GM21447 (cell line): Measurements from ENCODE around the gene CGB7.
"Not testable (repeated sequence)": the region's sequence is repeated elsewhere in the genome, so short reads cannot be mapped to it uniquely, and the experiment has no call there.

ENCODE experiments used
- ATAC-seq: cut with Tn5 transposase; IDR thresholded peaks from one replicate; pipeline ENCODE4 v1.9.1; 2021; ENCODE audit not compliant: unreplicated experiment

Gene CGB7

GRCh38 chr19:49057636-49058234, at the start of gene CGB7:
Gene CGB7, minus strand, starts transcription at chr19:49057749. Its CDS starts 2,374 bp downstream, at chr19:49055375.
- no peak for ATAC-seq

GRCh38 chr19:49106648-49107135, 49.1 kb upstream of the CGB7 start:
- no peak for ATAC-seq

DNA sequence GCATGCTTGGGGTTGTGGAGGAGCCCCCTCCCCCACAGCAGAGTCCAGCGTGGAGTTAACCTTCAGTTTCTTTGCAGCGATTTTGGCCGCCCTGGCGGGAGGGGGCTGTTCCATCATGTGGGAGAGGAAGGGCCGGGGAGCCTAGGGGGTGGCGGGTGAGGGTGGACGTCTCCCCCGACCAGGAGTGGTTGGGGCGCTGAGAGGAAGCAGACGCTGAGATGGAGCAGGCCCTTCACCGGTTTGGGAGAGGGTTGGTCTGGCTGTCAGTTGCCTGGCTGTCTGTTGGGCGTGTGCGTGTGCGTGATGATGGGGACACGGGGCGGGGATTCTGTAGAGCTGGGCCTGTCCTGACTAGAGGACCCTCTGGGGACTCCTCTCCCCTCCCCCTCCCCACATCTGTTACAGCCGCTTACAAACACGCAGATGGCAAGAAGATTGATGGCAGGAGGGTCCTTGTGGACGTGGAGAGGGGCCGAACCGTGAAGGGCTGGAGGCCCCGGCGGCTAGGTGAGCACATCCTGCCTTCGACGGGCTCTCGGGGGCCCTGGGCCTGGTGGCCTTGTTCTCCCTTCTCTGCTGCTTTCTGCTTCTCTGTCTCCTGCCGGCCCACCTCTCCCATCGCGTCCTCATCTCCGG, 46.8 kb upstream of the CGB7 start:
- ATAC-seq = no peak

- ATAC-seq = no peak
These were observed 46.0 kb upstream of the CGB7 start for GRCh38 chr19:49103331-49104085.

GRCh38 chr19:49102303-49102702, 44.8 kb upstream of the CGB7 start:
- ATAC-seq = no peak

DNA sequence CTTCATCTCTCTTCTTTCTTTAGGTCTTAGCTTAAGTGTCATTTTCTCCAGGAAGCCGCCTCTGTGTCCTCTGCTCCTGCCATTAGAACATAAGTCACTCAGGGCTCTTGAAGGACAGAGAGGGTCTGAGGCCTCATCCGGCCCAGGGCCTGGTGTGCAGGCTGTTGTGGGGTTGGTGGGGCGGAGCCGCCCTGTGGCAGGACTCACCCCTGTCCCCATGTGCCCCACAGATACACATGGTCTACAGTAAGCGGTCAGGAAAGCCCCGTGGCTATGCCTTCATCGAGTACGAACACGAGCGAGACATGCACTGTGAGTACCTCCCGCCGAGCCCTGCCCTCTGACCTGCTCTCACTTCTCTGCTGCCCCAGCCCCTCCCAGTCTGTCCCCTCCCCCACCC, 43.6 kb upstream of the CGB7 start:
- ATAC-seq = no peak

GRCh38 chr19:49098795-49099194, 41.2 kb upstream of the CGB7 start:
- no peak for ATAC-seq

DNA sequence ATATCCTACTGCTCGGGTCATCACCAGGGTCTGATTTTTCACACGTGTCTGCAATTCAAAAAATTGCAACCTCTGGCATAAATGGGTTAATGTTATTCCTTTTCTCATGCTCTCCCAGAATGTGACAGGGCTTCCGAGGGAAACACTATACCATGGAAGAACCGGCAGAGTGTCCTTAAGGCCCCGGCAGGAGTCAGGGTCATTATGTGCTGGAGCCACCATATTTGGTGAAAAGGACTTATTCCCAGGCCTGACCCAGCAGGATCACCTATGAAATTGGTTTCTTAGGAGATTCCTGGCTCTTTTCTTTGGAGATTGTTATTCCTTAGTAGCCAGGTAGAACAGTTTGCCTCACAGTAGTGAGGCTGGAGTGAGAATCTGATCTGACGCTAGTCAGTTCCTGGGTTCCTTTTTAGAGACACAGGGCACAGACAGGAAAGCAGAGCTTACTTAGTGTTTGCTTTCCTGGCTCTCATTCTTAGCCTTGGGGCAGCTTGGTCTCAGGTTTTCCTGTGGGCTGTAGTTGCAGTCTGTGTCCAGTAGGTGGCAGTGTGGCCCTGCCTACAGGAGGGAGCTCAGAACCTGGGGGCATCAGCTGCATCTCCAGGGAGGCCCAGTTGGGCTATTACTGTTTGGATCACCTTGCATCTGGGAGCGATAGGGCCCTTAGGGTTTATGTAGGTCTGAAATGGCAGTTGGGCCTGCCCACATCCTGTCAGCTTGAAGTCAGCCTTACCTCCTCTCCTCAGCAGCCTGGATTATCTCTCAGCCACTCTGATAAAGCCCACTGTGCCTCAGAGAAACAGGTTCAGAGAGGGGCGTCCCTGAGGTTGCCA, 40.1 kb upstream of the CGB7 start:
- ATAC-seq = no peak

- ATAC-seq = no peak
These were observed 37.2 kb upstream of the CGB7 start for GRCh38 chr19:49094505-49095482.

DNA sequence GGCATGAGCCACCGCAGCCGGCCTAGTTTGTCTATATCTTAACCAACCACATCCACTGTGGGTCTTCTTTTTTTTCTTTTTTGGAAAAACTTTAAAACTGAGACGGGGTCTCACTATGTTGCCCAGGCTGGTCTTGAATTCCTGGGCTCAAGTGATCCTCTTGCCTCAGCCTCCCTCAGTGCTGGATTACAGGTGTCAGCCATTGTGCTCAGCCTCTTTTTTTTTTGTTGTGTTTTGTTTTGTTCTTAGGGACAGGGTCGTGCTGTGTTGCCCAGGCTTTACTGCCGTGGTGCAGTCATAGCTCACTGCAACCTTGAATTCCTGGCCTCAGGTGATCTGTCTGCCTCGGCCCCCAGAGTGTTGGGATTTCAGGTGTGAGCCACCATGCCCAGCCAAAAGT, 35.1 kb upstream of the CGB7 start:
- no peak for ATAC-seq

GRCh38 chr19:49091391-49092038, 34.0 kb upstream of the CGB7 start:
- no peak for ATAC-seq

GRCh38 chr19:49086296-49086695, 28.7 kb upstream of the CGB7 start:
- no peak for ATAC-seq

DNA sequence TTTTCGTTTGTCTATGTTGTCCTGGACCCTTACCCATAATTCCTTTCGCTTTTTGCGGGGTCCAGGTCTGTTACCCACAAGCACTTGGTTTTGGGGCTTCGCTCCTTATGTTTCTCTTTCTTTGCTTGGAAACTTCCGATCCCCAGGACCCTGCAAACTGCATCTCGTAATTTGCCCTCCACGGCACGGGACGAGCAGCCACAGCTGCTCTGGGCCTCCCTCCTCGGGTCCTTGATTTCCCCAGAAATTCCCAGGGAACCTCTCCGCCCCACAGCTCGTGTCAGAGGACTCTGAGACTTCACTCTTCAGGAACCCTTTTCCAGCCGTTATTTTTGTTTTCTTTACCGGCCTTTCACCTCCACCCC, 28.3 kb upstream of the CGB7 start:
- ATAC-seq = no peak

DNA sequence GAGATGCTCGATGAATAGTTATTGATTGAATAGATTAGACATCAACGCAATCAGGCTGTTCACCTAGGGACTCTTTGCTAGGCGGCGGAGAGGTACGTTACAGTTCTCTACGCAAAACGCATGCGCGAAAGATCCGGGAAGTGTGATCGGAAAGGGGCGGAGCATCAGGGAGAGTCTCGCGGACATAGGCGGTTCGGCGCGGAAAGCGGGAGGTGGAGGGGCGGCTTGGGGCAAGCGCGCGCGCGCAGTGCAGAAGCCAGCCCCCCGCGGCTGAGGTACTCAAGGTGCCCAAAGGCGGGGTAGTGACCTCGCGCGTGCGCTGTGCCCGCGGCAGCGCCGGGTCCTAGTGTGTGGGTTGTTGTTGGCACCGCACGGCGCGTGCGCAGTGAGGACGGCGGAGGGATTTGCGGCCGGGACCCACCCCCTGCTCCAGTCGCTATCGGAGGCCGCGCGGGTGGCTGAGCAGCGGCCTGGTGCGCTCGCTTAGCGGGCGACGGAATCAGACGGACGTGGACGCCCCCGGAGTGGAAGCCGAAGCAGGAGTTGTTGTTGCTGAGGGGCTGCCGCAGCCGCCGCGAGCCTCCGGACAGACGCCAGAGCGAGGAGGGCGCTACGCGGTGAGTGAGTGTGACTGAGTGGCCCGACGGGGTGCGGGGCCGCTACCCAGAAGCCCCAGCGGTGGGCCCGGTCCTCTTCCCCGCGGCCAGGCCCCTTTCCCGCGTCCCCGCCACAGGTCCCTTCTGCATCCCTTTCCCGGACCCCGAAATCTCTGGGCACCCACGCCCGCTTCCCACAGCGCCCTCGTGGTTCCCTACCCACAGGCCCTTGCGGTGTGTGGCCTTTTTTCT, 27.7 kb upstream of the CGB7 start, which contains the start of gene SNRNP70:
TSS of gene SNRNP70 (plus strand) at position 432 of the 848 bp plus-strand sequence. CDS start 964 bp downstream, outside the sequence.
- ATAC-seq = peak; percentile 86

GRCh38 chr19:49084206-49085019, 26.9 kb upstream of the CGB7 start:
- ATAC-seq = no peak

GRCh38 chr19:49081273-49081672, 23.7 kb upstream of the CGB7 start:
- ATAC-seq = no peak

DNA sequence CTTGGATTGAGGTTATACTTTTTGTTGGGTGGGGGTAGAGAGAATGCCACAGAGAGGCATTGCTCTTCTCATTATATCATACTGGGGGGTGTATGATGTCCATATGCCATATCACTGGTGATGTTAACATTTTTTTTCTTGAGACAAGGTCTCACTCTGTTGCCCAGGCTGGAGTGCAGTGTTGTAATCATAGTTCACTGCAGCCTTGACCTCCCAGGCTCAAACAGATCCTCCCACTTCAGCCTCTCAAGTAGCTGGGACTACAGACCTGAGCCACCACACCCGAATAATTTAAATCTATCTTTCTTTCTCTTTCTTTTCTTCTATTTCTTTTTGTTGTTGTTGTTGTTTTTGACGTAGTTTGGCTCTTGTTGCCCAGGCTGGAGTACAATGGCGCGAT, 22.8 kb upstream of the CGB7 start:
- no peak for ATAC-seq

- not testable (repeated sequence) for ATAC-seq
These were observed 17.3 kb upstream of the CGB7 start for GRCh38 chr19:49074869-49075268.
